Left ventricle myocardium inferior (tissue), 1 donor: ENCODE results near the gene BRIP1. TPM values are rescaled to one million over a fixed set of nuclear protein-coding genes. Genes with fewer than 3 reads are reported as not detected.
A peak's percentile ranks its signal among the peaks of the same experiment; 100 is the strongest.

ENCODE experiments used
- DNase-seq: peaks from one replicate; pipeline ENCODE4 v3.0.0-alpha.2; 2020
- H3K27ac ChIP-seq: fragments of 200-600 bp; replicated peaks from 2 replicates; pipeline ENCODE4 v1.8.0; 2021
- H3K27me3 ChIP-seq: fragments of 200-600 bp; 2 replicates; pipeline ENCODE4 v1.8.0; 2021; ENCODE audit warnings: low read depth
- H3K36me3 ChIP-seq: fragments of 200-600 bp; 2 replicates; pipeline ENCODE4 v1.8.0; 2021
- H3K4me1 ChIP-seq: fragments of 200-600 bp; 2 replicates; pipeline ENCODE4 v1.8.0; 2021
- H3K4me3 ChIP-seq: fragments of 200-600 bp; 2 replicates; pipeline ENCODE4 v1.8.0; 2021; ENCODE audit warnings: mild to moderate bottlenecking, moderate library complexity
- H3K9me3 ChIP-seq: fragments of 200-600 bp; replicated peaks from 2 replicates; pipeline ENCODE4 v1.8.0; 2021
- intact Hi-C: fragments of 100-400 bp; cut with micrococcal nuclease; formaldehyde crosslinking; loops from one replicate; pipeline ENCODE4 v1.11.0; 2022
- total RNA-seq: library from RNA; stranded (reverse); fragmentation: NEBNext Ultra II Directional; extraction: Animal tissue kit (Norgen Biotek cat#: 25700); gene quantifications from one replicate; pipeline ENCODE4 v1.2.1, GENCODE V29; 2021
- TF ChIP-seq, protein P1 (sequence below): fragments of 200-600 bp; IDR thresholded peaks from 2 replicates; pipeline ENCODE4 v1.8.0; 2021; ENCODE audit warnings: antibody characterized with exemption, mild to moderate bottlenecking, borderline replicate concordance
- donor health status: DM: no; HTN: yes; CAD: no; lungs with severe emphysema.

The BRIP1 gene
- total RNA-seq, 1 donor from 2014 or later: 0.22 TPM

DNA sequence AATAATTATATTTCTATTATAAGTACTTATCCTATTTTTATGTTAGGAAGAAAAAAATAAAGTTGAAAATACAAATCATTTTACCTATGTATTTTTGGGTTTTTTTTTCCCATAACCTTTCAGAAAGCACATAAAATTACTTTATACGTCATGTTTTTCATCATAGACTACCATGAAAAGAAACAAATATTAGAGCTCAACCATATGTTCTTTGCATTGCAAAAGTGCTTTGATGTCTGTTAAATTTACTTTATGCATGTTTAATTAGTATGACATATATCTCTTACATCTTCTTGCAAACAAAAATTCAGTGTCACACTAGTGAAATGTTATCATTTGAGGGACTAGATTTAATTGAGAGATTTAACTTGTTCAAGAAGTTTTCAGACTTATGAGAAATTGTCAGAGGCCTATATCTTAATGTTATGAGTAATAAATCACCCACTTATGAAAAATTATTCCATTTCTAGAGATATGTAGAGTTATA lies 24.0 kb downstream of the BRIP1 start:
- no peaks in the 10 kb centered on the region for H3K27me3 ChIP-seq
- intact Hi-C loops: no loop called here
- TF ChIP-seq, protein P1, sequence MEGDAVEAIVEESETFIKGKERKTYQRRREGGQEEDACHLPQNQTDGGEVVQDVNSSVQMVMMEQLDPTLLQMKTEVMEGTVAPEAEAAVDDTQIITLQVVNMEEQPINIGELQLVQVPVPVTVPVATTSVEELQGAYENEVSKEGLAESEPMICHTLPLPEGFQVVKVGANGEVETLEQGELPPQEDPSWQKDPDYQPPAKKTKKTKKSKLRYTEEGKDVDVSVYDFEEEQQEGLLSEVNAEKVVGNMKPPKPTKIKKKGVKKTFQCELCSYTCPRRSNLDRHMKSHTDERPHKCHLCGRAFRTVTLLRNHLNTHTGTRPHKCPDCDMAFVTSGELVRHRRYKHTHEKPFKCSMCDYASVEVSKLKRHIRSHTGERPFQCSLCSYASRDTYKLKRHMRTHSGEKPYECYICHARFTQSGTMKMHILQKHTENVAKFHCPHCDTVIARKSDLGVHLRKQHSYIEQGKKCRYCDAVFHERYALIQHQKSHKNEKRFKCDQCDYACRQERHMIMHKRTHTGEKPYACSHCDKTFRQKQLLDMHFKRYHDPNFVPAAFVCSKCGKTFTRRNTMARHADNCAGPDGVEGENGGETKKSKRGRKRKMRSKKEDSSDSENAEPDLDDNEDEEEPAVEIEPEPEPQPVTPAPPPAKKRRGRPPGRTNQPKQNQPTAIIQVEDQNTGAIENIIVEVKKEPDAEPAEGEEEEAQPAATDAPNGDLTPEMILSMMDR: no peak
- no peaks in the 10 kb centered on the region for H3K36me3 ChIP-seq
- no peak overlapping the region for H3K27ac ChIP-seq
- no peaks in the 10 kb centered on the region for H3K4me1 ChIP-seq
- no peak overlapping the region for H3K4me3 ChIP-seq
- no peaks in the 10 kb centered on the region for H3K9me3 ChIP-seq
- no peak for DNase-seq

DNA sequence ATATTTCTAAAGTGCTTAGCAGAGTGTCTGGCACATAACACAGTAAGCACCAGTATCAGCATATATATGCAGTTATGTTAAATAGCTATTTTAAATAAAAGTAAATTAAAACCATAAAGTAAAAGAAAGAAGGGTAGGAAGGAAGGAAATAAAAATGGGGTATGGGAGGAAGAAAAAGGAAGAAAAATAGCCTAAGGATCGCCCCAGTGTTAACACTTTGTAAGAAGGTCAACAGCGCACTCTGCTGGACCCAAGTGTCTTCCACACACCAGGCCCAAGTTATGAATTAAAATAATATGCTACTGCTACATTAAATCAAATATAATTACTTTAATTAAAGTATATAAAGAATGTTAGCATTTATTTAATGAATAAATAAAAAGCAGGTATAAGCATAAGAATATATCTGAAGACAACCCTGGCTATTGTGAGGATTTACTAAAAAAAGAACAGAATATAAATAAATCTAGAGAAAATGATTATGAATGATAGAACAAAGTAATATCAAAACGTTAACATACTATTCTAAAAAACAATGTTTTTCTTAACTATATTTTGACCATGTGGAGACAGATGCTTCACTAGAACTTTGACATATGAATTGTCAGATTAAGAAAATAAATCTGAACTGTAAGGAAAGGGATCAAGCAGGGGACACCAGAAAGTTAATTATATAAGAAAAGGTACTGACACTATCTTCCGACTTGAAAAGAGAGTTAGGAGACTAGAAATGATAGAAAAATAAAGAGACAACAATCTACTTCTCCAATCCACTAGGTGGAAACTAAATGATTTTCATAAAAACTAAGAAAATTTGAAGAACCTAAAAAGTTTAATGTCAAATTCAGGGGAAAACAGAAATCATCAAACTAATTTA lies 25.9 kb downstream of the BRIP1 start:
- peak; percentile 19 for DNase-seq
- intact Hi-C loops: no loop called here
- no peaks in the 10 kb centered on the region for H3K4me1 ChIP-seq
- no peak overlapping the region for H3K4me3 ChIP-seq
- H3K9me3 ChIP-seq: no peaks in the 10 kb centered on the region
- TF ChIP-seq, protein P1: peak; percentile 67
- no peaks in the 10 kb centered on the region for H3K27me3 ChIP-seq
- H3K36me3 ChIP-seq: no peaks in the 10 kb centered on the region
- no peak overlapping the region for H3K27ac ChIP-seq

DNA sequence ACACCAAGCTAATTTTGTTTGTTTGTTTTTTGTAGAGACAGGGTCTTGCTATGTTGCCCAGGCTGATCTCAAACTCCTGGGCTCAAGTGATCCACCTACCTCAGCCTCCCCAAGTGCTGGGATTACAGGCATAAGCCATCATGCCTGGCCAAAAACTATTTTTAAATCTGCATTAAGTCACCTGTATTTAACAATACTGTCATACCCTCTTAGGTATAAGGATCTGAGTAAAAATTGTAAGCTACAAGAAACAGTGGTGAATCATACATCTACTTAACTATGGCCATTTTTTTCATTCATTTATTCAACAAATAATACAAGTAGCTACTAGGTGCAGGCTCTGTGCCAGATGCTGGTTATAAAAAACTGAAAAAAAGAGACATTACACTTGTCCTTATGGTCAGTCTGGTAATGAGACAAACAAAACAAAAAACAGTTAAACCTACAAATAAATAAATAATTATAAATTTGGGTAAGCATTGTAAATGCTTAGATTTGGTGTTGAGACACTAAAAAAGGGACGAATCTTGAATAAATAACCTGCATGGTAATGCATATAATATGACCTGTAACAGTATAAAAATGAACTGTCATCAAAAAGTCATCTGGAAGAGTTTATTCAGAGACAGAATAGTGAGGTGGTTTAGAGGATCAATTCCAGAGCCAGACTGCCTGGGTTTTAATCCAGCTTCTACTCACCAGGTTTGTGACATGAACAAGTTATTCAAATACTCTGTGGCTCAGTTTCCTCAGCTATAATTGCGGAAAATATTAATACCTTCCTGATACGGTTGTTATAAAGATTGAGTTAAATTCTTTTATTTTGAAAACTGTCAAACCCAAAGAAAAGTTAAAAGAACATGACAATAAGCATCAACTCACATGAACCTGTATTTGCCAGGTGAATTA lies 26.8 kb downstream of the BRIP1 start:
- Histone ChIP-seq H3K27ac (no peak overlapping the region), H3K4me3 (no peak overlapping the region), H3K4me1 (no peaks in the 10 kb centered on the region), H3K9me3 (no peaks in the 10 kb centered on the region), H3K36me3 (no peaks in the 10 kb centered on the region), H3K27me3 (no peaks in the 10 kb centered on the region)
- TF ChIP-seq, protein P1: no peak
- intact Hi-C loops: no loop called here
- no peak for DNase-seq

DNA sequence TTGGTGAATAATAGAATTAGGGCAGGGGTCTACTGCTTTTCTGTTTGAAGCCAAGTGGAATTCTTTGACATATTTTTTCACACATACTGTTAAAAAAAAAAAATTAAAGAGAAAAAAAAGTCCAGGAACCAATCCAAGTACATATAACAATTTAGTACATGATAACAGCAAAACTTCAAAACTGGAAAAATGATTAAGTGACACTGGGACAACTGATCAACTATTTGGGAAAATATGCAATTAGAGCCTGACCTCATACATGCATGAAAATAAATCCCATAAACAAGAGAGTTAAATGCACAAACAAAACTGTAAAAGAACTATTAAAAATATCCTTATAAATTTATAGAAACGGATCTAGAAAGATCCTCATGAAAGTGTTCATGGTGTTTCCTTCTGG lies 27.7 kb downstream of the BRIP1 start:
- TF ChIP-seq, protein P1: no peak
- H3K27ac ChIP-seq: no peak overlapping the region
- no peak for DNase-seq
- no peak overlapping the region for H3K4me3 ChIP-seq
- no peaks in the 10 kb centered on the region for H3K36me3 ChIP-seq
- H3K4me1 ChIP-seq: no peaks in the 10 kb centered on the region
- intact Hi-C loops: no loop called here
- H3K9me3 ChIP-seq: no peaks in the 10 kb centered on the region
- H3K27me3 ChIP-seq: no peaks in the 10 kb centered on the region

DNA sequence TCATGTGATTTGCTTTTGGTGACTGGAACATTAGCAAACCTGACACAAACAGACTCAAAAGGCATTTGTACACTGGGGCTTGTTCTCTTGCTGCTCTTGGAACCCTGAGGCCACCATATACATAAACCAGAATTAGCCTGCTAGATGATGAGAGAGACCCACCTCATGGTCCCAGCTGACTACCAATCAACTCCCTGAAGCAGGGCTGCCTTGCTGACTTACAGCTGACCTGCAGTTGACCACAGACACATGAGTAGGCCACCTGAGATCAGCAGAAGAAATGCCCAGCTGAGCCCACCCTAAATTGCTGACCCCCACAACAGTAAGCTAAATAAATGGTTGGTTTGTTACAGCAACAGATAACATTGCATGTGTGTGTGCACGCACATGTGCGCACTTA lies 28.7 kb downstream of the BRIP1 start:
- Histone ChIP-seq H3K27me3 (no peaks in the 10 kb centered on the region), H3K4me1 (no peaks in the 10 kb centered on the region), H3K27ac (no peak overlapping the region), H3K36me3 (no peaks in the 10 kb centered on the region), H3K9me3 (no peaks in the 10 kb centered on the region), H3K4me3 (no peak overlapping the region)
- TF ChIP-seq, protein P1: no peak
- DNase-seq: no peak
- intact Hi-C loops: no loop called here
